ENCODE measurements around the gene GAL.
"Not testable (repeated sequence)": the region's sequence is repeated elsewhere in the genome, so short reads cannot be mapped to it uniquely, and the experiment has no call there.

Gene GAL, protein sequence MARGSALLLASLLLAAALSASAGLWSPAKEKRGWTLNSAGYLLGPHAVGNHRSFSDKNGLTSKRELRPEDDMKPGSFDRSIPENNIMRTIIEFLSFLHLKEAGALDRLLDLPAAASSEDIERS

DNA sequence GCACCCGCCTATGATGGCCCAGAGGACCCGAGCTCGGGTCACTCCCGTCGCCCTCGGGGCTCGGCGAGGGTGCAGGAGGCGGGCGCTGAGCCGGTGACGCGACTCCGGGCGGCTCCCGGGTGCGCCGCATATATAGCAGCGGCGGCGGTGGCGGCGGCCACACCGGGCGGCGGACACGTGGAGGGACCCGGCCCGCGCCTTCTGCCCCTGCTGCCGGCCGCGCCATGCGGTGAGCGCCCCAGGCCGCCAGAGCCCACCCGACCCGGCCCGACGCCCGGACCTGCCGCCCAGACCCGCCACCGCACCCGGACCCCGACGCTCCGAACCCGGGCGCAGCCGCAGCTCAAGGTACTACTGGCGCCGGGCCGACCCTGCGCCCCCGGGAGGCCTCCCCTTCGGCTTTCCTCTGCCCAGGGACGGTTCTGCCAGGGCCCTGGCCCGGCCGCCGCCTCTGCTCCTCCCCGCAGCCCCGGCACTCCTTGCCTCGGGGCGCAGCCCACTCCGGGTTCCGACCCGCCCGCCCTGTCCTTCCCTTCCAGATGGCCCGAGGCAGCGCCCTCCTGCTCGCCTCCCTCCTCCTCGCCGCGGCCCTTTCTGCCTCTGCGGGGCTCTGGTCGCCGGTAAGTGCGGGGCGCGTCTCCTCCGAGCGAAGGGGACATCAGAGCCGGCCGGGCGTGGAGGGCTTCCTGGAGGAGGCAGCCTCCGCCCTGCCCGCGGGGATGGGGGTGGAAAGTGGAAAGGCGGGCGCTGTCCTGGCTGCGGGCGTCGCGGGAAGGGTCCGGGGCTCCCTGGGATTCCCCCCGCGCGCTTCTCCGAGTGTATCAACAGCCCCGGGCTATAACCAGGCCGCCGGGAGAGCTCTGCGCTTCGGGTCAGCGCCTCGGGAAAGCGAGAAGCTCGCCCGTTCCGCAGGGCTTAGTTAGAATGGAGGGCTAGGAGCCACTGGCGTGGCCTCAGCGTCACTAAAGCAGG lies at the start of gene GAL:
Gene GAL (plus strand): TSS at position 160 of the 972 bp plus-strand sequence. CDS start 380 bp downstream, at position 540.
- Mint-ChIP-seq H3K27me3 (peaks cover 34% of the 10 kb centered on the region), H3K27ac (no peak within 1 kb of the TSS), H3K36me3 (ENCODE audit: low read depth) (no peaks in the 10 kb centered on the region), H3K4me1 (peaks cover 5% of the 10 kb centered on the region), H3K9me3 (no peaks in the 10 kb centered on the region), H3K4me3 (peak within 1 kb of the TSS; percentile 22)
- DNase-seq (peak; percentile 29), ATAC-seq (peak; percentile 47)

DNA sequence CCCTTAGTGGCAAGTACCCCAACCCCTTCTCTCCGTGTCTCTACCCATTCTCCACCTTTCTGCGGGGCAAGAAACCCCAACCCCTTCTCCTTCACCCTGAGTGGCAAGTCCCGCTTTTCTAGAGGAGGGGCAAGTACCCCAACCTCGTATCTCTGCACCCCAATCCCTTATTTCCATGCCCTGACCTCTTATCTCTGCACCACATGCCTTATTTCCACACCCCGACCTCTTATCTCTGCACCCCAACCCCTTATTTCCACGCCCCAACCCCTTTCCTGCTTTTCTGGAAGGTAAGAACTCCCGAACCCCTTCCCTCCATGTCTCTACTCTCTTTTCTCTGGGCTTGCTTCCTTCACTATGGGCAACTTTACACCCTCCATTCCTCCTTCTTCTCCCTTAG lies 49.7 kb upstream of the GAL start:
- not testable (repeated sequence) for H3K27ac Mint-ChIP-seq; H3K36me3 Mint-ChIP-seq (ENCODE audit: low read depth); H3K4me3 Mint-ChIP-seq; ATAC-seq; DNase-seq; H3K4me1 Mint-ChIP-seq; H3K27me3 Mint-ChIP-seq; H3K9me3 Mint-ChIP-seq

DNA sequence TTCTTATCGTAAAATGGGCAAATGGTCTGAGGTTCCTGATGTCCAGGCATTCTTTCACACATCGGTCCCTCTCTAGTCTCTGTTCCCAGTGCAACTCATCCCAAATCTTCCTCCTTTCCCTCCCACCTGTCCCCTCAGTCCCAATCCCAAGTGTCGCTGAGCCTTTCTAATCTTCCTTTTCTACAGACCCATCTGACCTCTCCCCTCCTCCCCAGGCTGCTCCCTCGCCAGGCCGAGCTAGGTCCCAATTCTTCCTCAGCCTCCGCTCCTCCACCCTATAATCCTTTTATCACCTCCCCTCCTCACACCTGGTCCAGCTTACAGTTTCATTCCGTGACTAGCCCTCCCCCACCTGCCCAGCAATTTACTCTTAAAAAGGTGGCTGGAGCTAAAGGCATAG lies 49.2 kb upstream of the GAL start:
- not testable (repeated sequence) for DNase-seq; H3K4me1 Mint-ChIP-seq; H3K9me3 Mint-ChIP-seq; H3K4me3 Mint-ChIP-seq; ATAC-seq; H3K27ac Mint-ChIP-seq; H3K36me3 Mint-ChIP-seq (ENCODE audit: low read depth); H3K27me3 Mint-ChIP-seq

DNA sequence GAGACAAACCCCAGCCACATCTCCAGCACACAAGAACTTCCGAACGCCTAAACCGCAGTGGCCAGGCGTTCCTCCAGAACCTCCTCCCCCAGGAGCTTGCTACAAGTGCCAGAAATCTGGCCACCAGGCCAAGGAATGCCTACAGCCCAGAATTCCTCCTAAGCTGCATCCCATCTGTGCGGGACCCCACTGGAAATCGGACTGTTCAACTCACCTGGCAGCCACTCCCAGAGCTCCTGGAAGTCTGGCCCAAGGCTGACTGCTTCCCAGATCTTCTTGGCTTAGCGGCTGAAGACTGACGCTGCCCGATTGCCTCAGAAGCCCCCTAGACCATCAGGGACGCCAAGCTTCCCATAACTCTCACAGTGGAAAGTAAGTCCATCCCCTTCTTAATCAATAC lies 48.5 kb upstream of the GAL start:
- H3K27me3 Mint-ChIP-seq; H3K27ac Mint-ChIP-seq; H3K36me3 Mint-ChIP-seq (ENCODE audit: low read depth); H3K4me3 Mint-ChIP-seq; ATAC-seq; DNase-seq; H3K4me1 Mint-ChIP-seq; H3K9me3 Mint-ChIP-seq: not testable (repeated sequence)

DNA sequence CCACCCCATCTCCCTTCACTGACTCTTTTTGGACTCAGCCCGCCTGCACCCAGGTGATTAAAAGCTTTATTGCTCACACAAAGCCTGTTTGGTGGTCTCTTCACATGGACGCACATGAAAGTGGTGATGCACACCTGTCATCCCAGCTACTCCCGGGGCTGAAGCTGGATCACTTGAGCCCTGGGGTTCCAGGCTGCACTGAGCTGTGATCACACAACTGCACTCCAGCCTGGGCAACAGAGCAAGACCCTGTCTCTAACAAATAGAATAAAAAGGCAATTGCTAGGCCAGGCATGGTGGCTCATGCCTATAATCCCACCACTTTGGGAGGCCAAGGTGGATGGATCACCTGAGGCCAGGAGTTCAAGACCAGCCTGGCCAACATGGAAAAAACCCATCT lies 45.0 kb upstream of the GAL start:
- not testable (repeated sequence) for H3K36me3 Mint-ChIP-seq (ENCODE audit: low read depth); H3K27ac Mint-ChIP-seq; H3K4me1 Mint-ChIP-seq; H3K4me3 Mint-ChIP-seq; ATAC-seq; H3K27me3 Mint-ChIP-seq; H3K9me3 Mint-ChIP-seq; DNase-seq

DNA sequence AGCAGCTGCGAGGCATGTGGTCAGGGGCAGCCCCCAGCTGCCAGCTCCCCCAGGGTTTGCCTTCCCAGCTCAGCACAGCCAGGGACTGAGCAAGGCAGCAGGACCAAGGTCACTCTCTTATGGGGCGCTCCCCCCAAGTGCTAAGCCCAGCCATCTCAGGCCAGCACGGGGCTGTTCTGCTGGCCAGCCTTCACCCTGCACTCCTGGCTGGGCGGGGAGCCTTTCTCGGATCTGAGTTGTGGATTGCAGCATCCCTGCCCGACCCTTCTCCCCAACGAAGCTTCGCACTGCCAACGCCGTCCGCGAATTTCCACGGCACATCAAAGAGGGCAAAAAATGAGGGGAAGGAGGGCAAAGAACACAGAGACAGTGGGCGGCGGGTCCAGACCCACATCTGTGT lies 42.5 kb upstream of the GAL start:
- H3K27me3 Mint-ChIP-seq, result peaks cover 12% of the 10 kb centered on the region
- no peak overlapping the region for H3K4me3 Mint-ChIP-seq
- no peak overlapping the region for H3K27ac Mint-ChIP-seq
- H3K9me3 Mint-ChIP-seq, result peaks cover 9% of the 10 kb centered on the region
- peaks cover 2% of the 10 kb centered on the region for H3K36me3 Mint-ChIP-seq (ENCODE audit: low read depth)
- H3K4me1 Mint-ChIP-seq, result no peaks in the 10 kb centered on the region
- no peak for ATAC-seq
- no peak for DNase-seq

DNA sequence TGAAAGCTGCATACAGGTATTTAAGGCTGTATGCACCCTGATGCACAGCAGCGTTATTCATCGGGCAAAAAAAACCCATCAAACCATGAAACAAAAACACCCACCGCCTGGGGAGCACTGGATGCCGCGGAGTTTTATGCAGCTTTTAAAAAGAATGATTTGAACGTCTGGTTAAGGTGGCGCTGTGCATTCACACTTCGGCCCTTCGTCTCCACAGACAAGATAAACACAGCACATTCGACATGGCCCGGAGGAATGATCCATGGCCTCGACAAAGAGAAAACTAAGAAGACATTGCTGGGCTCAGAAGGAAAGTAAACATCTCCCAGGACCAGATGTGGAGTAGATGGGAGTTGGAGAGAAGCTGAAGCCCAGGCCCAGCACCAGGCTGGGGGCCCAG lies 40.8 kb upstream of the GAL start:
- DNase-seq, result no peak
- Mint-ChIP-seq H3K27me3 (peaks cover 16% of the 10 kb centered on the region), H3K36me3 (ENCODE audit: low read depth) (peaks cover 2% of the 10 kb centered on the region), H3K27ac (no peak overlapping the region), H3K4me1 (no peaks in the 10 kb centered on the region), H3K4me3 (no peak overlapping the region), H3K9me3 (peaks cover 15% of the 10 kb centered on the region)
- no peak for ATAC-seq

DNA sequence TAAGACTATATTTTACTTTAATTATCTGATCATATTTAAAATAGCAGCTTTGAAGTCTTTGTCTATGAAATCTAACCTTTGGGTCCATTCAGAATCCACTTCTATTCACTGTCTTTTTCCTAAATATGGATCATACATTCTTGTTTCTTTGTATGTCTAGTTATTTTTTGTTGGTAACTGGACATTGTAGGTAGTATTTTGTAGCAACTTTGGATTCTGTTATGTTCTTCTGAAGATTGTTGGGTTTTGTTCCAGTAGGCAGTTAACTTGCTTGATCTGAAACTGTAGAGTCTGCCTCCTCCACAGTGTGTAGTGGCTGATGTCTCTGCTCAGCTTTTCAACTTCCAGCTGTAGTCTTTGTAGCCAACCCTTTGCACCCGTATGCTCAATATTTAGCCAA lies 37.5 kb upstream of the GAL start:
- H3K9me3 Mint-ChIP-seq, result peaks cover 15% of the 10 kb centered on the region
- H3K4me1 Mint-ChIP-seq, result no peaks in the 10 kb centered on the region
- DNase-seq (no peak), ATAC-seq (no peak)
- H3K36me3 Mint-ChIP-seq (ENCODE audit: low read depth), result peaks cover 2% of the 10 kb centered on the region
- no peak overlapping the region for H3K4me3 Mint-ChIP-seq
- H3K27ac Mint-ChIP-seq, result no peak overlapping the region
- H3K27me3 Mint-ChIP-seq, result peaks cover 22% of the 10 kb centered on the region

DNA sequence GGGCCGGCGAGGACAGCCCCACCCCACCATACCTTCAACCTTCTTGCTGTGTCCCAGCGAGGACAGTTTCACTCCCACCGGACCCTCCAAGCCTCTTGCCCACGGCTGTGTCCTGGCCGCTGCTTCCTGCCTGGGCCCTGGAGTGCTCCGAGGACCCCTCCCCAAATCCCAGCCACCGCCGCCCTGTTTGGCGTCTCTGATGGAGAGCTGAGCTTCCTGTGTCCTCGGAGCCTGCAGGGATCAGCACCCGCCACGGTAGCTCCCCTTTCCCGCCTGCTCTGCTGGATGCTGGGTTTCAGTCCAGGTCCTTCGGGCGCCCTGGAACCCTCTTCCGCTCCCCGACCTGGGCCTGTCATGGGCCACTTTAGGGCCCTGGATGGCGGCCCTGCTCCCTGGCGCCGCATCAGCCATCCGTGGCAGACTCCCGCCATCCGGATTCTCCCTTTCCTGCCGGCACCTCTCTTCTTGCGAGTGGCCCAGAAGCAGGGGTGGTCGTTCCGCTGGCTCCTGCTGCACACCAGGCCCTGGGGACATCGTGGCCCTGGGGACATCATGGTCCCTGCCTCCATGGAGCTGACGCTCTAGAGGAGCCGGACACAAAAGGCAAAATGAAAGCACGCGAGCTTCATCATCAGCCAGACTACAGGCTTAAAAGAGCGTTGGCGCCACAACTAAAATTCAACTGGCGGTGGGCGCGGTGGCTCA lies 34.3 kb upstream of the GAL start:
- peaks cover 15% of the 10 kb centered on the region for H3K9me3 Mint-ChIP-seq
- H3K4me1 Mint-ChIP-seq, result no peaks in the 10 kb centered on the region
- no peak overlapping the region for H3K27ac Mint-ChIP-seq
- DNase-seq (no peak), ATAC-seq (no peak)
- no peak overlapping the region for H3K4me3 Mint-ChIP-seq
- H3K27me3 Mint-ChIP-seq, result peaks cover 17% of the 10 kb centered on the region
- peaks cover 2% of the 10 kb centered on the region for H3K36me3 Mint-ChIP-seq (ENCODE audit: low read depth)

DNA sequence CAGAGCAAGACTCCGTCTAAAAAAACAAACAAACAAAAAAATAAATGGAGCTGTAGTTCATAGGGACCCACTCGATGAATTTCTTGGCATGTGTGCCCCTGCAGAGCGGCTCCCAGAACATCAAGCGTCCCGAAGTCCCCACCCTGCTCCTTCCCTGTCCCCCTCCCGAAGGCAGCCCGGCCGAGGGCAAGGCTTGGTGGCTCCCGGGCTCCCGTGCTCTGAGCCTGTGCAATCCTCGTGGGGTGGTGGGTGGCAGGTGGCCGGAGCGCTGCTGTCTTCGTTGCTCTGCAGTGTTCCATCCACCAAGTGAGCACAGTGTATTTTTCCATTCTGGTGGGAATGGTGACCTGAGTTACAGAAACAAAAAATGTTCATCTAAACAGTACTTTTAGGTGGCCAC lies 33.5 kb upstream of the GAL start:
- H3K27me3 Mint-ChIP-seq, result peaks cover 17% of the 10 kb centered on the region
- peaks cover 2% of the 10 kb centered on the region for H3K36me3 Mint-ChIP-seq (ENCODE audit: low read depth)
- no peak overlapping the region for H3K27ac Mint-ChIP-seq
- ATAC-seq (no peak), DNase-seq (no peak)
- H3K9me3 Mint-ChIP-seq, result peaks cover 15% of the 10 kb centered on the region
- H3K4me1 Mint-ChIP-seq, result no peaks in the 10 kb centered on the region
- H3K4me3 Mint-ChIP-seq, result no peak overlapping the region

DNA sequence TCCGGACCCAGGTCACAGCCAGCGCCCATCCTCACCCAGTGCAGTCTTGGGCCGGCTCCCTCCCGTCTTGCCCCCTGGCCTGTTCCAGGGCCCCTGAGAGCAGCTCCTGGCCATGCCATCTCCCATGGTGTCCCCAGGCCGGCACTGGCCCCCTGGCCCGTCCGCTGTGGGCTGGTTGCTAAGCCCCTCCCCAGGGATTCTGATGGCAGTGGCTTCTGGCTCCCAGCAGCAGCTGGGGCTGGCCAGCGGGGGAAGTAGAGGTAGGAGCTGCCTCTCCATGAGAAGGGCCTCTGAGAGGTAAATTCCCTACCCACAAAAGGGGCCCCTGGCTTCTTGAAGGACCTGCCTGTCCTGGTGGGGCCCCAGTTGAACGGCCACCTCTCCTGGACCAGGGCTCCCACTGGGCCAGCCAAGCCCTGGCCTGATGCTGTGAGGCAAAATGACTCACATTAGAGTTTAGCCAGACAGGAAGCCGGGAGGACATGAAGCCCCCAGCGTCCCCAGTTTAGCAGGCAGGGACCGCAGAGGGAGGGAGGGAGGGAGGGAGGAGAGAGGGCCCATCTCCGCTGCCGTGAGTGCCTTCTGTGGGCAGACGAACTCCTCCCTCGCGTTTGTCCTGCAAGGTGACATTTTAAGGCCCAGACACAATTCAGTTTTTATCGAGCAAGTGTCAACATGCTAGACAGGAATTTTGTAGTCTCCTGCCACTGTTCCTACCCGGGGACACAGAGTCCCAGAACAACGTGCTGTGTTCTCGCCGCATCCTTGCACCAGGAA lies 32.9 kb upstream of the GAL start:
- DNase-seq (no peak), ATAC-seq (no peak)
- H3K9me3 Mint-ChIP-seq, result peaks cover 10% of the 10 kb centered on the region
- H3K36me3 Mint-ChIP-seq (ENCODE audit: low read depth), result no peaks in the 10 kb centered on the region
- peaks cover 13% of the 10 kb centered on the region for H3K27me3 Mint-ChIP-seq
- H3K4me3 Mint-ChIP-seq, result no peak overlapping the region
- no peaks in the 10 kb centered on the region for H3K4me1 Mint-ChIP-seq
- no peak overlapping the region for H3K27ac Mint-ChIP-seq

DNA sequence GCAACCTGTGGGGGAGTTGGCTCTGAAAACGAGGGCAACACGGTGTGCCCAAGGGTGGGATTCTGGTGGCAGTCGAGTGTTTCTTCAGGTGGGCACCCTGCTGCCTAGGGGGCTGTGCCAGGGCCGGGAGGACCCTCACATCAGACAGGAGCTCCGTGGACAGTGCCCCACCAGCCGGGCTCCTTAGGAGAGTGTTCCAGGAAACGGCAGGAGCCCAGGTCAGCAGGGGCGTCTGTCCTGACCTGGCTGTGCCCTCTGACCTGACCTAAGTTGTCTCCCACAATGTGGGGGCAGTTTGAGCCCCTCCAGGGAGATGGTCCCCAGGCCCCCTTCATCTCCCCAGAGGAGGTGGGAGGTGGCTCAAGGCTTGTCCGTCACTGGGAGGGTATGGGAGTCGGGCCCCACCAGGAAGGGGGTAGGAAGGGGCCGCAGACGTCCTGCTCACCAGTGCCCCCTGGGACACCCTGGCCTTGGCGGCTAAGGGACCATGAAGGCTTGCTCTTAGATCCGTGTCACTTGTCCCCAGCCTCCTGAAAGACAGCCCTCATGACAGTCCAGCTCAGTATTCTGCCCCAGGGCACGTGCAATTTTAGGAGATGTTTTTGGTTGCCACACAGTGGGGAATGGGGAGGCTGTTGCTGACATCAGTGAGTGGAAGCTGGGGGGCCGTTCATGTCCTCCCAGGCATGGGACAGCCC lies 32.2 kb upstream of the GAL start:
- H3K4me3 Mint-ChIP-seq, result no peak overlapping the region
- ATAC-seq (no peak), DNase-seq (no peak)
- no peaks in the 10 kb centered on the region for H3K36me3 Mint-ChIP-seq (ENCODE audit: low read depth)
- peaks cover 5% of the 10 kb centered on the region for H3K9me3 Mint-ChIP-seq
- H3K27me3 Mint-ChIP-seq, result peaks cover 11% of the 10 kb centered on the region
- H3K27ac Mint-ChIP-seq, result no peak overlapping the region
- H3K4me1 Mint-ChIP-seq, result no peaks in the 10 kb centered on the region

DNA sequence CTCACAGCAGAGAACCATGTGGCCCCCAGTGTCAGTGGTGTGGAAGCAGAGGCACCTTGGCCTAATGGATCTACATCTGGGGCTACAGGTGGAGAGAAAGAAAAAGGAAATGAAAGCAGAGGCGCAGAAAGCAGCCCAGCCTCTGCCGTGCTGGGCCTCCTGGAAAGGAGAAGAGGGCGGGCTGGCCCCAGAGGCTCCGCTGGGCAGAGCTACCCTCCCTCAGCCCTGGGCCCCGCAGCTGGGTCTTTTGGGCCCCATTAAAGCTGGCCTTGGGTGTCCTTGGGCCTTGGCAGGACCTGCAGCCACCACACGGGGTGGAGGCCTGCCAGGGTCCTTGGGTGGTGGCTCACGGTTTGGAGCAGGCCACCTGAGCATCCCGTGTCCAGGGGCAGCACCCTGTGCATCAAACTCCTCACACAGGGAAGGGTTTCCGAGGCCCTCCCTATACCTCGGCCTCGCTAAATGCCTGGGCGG lies 31.6 kb upstream of the GAL start:
- H3K36me3 Mint-ChIP-seq (ENCODE audit: low read depth), result no peaks in the 10 kb centered on the region
- no peaks in the 10 kb centered on the region for H3K4me1 Mint-ChIP-seq
- peaks cover 8% of the 10 kb centered on the region for H3K27me3 Mint-ChIP-seq
- no peak overlapping the region for H3K4me3 Mint-ChIP-seq
- no peak overlapping the region for H3K27ac Mint-ChIP-seq
- DNase-seq (no peak), ATAC-seq (no peak)
- H3K9me3 Mint-ChIP-seq, result no peaks in the 10 kb centered on the region

Measured in activated naive CD8-positive, alpha-beta T cell treated with anti-CD3 and anti-CD28 coated beads, Interleukin-2, amount 50 U/mL, for 24 hours (primary cell).